ENCODE data around the gene MAP7.

DNA sequence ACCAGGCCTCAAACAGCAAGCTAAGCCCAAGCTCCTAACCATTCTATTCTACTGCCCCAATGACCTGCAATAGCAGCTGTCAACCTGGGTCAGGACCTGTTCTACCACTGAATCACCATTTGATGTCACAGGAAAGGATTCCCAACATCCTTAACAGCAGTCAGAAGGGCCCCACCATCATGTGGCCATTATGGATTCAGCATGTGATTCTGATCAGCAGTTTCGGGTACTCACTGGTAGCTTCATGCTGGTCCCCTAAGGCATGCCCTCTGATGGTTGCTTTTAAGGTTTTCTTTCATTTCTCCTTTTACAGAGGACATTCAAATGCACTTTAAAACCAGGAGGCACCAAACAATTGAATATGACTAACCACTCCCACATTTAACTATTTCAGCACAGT is 37.3 kb upstream of the MAP7 start:
- TF ChIP-seq CTCF (IDR thresholded peaks at IDR 0.05) (no peak), POLR2A (IDR thresholded peaks at IDR 0.05) (no peak), POLR2AphosphoS5 (IDR thresholded peaks at IDR 0.05) (no peak)
